ENCODE results near the gene CLPTM1L.
A peak's percentile ranks its signal among the peaks of the same experiment; 100 is the strongest.
"Not testable (repeated sequence)": the region's sequence is repeated elsewhere in the genome, so short reads cannot be mapped to it uniquely, and the experiment has no call there.

Gene CLPTM1L

DNA sequence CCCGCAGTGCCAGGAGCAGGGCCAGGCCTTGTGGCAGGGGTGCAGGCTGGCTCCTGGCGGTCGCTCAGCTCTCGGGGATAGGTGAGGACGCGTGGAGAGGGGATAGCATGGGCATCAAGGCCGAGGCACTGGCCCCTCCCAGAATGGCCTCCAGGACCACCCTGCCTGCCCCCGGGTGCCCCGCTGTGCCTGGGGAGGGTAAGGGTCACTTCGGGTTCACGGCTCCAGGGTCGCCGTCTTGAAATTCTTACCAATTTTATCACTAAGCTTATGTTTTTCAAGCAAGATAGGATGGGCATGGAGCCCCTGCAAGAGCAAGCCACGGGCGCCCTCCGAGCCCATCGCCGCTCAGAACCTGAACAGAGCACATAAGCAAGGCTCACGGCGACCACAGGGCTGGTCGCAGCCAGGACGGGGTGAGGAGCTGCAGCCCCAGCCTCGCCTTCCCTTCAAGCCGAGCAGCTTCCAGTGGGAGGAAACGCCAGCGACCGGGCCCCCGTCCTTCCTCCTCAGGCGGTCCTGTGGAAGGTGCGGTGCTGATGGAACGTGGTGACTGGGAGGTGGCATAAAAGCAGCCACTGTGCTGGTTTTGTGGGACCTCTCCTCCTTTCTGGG lies 14.2 kb upstream of the CLPTM1L start:
- no peak for DNase-seq

DNA sequence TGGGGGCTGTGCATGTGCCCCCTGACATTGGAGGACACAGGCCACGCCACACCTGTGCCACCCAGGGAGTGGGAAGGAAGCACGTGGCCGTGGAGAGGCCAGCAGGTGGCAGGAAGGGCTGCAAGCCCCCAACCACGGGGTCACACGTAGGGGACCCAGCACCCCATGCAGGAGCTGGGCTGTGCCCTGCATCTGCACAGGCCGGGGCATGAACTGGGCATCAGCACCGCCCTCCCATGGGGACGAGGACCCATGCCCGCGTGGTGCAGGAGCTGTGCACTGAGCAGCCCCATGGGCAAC lies 13.8 kb upstream of the CLPTM1L start:
- no peak for DNase-seq

DNA sequence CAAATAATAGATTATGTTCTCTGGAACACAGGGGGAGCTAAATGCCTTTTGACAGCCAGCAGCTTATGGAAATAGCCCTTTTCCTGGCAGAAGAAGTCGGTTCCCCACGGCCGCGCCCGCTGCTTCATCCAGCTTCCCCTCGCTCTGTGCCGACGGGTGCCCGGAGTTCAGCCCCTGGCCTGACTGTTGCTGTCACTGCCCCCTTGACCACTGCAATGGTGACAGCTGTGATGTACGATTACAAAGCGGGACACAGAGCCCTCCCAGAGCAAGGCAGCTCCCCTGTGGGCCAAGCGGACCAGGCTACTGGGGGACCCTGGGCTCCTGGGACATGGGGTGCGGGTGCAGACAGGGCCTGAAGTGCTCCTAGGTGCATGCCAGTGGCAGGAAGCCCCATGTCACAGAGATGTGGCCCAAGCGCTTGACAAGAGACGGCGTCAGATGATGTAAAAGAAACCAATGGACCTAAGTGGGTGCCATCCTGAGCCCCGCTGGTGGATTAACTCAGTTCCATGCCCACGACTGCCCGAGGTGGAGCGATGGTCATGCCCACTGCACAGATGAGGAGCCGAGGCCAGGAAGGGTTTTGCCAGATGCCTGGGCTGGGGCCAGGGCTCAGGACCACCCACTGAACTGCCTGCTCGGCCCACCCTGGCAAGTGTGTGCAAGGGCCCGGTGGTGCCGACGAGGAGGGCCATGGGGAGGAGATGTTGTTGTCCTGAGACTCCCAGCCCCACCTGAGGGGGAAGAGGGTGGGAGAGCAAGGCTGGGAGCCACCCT lies 13.2 kb upstream of the CLPTM1L start:
- DNase-seq, result no peak

DNA sequence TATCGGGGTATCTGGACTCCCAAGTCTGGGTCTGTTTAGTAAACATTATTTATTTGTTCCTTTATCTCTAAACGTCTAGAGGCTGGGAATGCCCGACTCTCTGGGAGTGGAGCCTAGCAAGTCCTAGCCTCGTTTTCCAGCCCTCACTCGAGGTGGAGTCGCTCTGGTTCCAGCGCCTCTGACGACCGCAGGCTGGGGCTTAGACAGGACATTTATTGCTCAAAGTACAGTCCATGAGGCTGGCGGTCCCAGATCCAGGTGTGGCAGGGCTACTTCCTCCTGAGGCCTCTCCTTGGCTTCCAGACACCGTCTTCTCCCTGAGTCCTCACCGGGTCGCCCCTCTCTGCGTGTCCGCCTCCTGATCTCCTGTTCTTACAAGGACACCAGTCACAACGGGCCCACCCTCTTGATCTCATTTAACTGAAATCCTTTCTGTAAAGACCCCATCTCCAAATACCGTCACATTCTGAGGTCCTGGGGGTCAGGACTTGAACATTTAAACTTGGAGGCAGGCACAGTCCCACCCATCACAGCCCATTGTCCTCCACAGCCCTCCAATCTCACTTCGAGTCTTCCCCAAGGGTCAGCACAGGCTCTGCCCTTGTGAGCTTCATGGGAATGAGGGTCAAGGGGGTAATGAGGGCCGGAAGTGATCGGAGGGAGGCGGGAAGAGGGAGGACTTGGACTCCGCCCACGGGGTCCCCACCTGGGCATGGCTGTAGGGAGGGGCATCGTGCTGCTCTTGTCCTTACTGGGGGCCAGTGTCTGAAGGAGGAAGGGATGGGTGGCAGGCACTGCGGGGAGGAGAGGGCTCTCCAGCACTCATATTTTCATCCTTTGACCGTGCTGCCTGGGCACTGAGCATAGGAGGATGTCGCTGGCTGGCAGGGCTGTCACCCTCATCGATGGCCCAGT lies 12.2 kb upstream of the CLPTM1L start:
- no peak for DNase-seq

DNA sequence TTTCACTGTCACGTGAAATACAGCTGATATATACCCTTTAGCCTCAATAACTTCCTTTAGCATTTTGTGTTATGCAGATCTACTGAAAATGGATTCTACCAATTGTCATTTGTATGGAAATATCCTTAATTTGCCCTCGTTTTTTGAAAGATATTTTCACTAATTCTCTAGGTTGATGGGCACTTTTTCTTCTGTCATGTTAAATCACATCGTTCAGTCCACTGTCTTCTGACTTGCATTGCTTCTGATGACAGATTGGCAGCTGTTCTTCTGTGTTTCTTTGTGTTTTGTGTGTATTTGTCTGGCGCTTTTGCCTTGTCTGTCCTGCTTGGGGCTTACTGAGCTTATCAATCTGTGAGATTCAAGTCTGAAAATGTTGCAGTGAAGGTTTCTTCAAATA lies 9.7 kb upstream of the CLPTM1L start:
- no peak for DNase-seq

DNA sequence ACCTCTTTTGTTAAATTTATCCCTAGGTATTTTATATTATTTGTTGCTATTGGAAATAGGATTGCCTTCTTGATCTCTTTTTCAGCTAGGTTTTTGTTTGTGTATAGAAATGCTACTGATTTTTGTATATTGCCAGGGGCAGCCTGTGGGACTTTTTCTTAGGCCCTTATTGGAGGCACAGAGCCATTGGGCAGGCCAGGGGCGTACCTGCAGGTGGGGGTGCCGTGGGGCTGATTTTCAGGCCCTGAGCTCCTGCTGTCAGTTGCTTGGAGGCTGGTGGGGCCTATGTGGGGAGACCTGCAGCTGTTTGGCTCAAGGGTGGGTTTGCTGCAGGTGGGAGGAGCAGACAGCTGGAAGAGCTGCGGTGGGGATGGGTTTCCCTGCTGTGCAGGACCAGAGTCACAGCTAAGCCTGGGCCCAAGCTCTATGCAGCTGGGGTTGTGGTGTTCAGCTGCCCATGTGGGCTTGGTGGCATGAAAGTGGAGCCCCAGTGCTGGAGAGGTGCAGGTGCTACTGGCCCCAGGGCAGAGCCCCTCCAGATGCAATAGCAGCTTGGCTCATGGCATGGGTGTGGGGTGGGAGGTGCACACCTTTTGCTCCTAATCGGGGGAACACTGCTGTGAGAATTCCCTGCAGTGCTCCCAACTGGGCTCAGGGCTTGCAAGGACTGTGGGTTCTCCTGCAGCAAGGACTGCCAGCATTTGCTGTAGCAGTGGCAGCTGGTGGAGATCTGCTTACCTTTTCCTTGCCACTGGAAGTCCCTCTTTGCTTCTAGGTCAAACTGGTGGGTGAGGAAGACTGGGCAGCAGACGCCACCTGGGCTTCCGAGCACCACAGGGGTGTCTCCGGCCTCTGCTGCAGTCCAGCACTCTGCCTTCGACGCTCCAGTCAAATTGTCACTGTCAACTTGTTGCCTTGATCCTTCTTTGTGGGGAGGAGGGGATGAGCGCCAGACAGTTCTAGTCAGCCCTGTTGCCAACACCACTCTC lies 7.6 kb upstream of the CLPTM1L start:
- DNase-seq, result no peak

DNA sequence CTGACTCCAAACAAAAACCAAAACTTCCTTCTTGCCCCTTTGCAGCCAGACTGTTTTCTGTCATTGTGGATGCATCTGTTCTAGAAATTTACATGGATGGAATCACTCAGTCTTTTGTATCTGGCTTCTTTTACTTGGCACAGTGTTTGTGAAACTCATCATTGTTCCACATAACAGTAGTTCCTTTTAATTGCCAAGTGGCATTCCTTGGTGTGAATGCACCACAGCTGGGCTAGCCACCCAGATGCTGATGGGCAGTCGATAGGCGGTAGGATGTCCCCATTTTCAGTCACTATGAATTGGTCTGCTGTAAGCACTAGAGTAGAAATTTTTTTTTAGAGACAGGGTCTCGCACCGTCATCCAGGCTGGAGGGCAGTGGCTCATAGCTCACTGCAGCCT lies 6.3 kb upstream of the CLPTM1L start:
- no peak for DNase-seq

DNA sequence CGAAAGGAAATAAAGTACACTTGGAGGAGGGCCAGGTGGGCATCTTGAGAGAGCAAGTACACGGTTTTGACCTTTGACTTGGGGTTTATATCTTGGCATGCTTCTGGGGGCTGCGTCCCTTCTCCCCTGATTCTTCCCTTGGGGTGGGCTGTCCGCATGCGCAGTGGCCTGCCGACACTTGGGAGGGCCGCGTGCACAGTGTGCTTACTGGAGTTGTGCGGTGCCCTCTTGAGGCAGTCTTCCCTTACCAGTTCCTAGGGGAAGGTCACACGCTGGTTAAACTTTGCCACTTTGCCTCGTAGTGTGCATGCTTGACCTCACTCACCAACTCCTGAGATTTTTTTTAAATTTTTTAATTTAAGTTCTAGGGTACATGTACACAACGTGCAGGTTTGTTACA lies 4.3 kb upstream of the CLPTM1L start:
- peak; percentile 15 for DNase-seq

DNA sequence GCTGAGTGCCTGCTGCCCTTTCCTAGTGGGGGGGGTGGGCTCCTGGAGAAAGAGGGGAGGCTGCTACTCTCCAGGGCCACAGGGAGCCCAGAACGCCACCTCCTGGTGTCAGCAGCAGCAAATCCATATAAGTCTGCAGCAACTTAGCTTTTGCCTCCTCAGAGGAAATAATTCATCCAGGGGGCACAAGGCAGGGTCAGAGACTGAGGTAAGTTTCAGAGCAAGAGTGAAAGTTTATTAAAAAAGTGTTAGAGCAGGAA lies 4.0 kb upstream of the CLPTM1L start:
- DNase-seq, result peak; percentile 6

DNA sequence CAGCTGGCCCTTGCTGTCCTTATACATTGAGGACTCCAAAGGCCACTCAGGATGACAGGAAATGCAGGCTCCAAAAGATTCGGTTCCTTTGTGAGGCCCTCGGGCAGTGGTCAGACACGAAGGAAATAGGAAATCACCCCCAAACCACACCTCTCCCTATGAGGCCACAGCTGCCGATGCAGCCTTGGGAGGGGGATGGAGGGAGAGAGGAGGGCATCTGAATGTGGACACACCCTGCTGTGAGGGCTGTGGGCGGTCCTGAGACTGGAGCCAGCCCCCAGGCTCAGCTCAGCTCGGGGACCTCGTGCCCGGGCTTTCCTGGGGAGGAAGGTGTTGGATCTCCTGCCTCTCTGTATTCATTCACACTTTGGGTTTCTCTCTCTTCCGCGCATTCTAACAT lies 2.7 kb upstream of the CLPTM1L start:
- DNase-seq, result no peak

DNA sequence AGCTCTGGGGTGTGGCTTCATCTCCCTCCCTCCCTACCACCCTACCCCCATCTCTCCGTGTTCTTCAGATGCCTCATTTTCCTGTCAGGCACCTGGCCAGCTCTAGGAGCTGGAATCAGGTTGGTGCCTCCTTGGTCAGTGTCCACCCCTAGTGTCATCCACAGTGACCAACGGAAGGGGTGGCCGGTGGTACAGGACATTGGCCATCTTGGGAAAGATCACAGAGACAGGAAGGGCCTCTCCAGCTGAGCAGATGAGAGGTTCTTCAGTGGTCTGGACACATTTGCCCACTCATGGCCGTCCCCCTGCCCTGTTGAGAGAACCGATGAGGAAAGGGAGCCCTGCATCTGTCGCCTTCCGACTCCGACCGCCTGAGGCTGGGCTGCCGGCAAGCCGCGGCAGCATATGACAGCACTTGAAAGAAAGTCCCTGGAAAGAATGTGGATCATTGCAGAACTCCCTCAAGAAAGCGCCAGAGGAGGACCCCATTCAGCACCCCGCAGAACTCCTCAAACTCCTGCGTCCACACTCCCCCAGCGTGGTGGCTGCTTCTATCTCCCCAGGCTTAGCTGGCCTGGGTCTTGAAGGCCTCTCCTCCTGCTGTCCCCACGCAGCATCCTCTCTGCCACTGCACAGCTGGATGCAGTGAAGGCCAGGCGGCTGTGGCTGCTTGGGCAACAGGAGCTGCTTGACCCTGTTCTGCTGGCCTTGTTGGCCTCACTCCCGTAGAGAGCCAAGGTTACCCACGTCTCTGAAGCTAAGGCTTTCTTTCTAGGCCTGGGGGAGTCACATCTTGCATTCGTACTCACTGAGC lies 1.9 kb upstream of the CLPTM1L start:
- DNase-seq, result no peak

DNA sequence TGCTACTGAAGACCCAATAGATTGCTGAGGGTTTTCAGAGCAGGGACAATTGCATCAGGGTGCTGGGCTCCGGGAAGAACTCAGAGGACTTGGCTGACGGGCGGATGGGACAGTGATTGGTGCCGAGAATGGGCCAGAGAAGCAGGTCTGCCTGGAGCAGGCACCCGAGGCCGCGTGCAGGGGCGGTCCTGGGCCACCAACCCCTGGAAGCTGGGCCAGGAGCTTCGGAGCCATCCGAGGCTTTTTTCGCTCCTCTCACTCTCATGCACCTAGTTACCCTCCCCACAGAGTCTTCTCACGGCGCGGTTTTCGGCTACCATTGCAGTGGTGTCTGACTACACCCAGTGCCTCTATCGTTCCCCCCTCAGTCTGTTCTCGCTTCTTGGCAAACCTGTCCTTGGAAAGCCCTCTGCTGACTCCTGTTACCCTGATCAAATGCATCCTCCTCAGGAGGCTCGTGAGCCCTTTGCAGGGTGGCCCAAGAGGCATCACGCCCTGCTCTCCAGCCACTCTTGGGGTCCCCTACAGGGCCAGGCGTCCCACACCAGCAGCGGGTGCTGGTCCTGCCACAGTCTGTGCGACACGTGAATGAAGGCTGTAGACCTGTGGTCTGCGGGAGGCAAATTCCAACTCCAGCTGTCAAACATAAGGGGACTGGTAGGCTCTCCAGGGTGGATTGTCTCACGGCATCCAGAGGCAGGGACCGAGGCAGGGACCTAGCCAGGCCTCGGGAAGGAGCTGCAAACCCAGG lies 1.2 kb upstream of the CLPTM1L start:
- no peak for DNase-seq

DNA sequence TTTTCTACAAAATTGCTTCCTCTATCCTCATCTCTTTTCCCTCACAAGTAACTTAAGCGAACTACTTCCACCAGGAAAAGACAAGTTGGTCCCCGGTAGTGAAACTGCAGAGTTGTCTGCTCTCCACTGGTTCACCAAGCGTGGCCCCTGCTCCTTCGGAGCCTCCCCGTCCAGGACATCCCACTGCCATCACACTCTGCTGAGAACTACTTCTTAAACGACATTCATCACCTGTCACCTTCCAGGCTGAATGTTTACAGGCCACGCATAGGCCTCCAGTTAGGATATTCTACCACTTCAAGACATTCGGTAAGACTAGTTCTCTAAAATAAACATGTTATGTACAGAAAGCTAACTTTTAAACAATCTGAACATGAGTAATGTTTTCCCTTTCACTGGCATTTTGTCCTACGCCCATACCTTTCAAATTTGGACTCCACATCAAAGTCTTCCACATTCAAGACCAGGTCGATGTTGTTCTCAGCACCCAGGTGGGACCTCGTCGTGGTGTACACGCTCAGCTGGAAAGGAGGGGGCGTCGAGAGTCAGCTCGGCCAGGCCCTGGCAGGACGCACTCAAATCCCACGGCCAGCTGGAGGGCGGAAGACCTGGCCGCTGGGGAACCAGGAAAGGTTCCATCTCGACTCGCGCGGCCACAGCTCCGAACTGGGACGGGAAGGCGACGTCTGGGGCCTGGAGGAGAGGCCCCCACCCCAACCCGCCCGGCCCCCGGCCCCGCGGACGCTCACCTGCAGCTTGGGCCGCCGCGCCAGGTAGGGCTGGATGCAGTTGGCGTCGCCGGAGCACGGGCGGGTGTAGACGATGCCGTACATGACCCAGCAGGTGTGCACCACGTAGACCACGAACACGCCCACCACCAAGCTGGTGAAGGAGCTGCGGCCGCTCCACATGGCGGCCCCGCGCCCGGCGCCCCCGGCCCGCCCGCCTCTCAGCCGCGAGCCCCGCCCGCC lies 683 bp downstream of the CLPTM1L start:
- DNase-seq, result no peak

DNA sequence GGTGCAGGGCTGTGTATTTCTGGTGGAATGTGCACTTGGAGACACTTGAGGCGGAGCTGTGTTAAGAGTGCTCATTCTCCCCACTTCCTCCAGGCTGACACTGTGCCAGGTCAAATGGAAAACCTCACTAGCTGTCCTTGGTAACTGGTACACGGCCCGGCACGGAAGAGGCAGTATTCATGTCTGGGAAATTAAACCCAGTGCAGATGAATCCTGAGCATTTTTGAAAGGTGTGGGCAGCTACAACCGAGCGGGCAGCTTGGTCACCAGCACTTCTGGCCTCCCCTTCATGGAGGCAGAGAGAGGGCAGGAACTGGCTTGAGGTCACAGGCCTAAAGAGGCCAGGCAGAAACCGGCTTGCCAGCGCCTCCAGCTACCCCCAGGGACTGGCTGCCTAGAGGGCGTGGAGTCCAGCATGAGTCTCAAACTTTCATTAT lies 1.6 kb downstream of the CLPTM1L start:
- DNase-seq, result no peak

DNA sequence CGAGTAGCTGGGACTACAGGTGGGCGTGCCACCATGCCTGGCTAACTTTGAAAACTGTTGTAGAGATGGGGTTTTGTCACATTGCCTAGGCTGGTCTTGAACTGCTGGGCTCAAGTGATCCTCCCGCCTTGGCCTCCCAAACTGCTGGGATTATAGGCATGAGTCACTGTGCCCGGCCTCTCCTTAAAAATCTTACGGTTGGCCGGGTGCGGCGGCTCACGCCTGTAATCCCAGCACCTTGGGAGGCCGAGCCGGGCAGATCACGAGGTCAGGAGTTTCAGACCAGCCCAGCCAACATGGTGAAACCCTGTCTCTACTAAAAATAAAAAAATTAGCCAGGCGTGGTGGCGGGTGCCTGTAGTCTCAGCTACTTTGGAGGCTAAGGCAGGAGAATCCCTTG lies 2.2 kb downstream of the CLPTM1L start:
- DNase-seq, result not testable (repeated sequence)

DNA sequence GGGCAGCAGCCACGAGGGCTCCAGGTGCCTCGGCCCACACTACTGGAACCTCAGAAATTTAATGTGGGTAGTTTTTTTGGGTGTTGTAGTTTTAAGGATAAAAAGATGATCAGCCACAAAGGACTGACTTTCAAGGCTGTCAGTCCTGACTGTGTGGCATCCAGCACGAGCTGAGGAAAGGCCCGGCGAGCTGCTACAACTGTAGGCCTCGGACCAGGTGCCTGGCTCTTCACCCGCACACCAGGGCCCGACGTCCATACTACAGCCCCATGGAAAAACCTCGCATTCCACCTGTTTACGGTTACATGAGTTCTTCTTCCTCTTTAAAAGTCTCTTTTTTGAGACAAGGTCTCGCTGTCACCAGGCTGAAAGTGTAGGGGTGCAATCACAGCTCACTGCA lies 2.6 kb downstream of the CLPTM1L start:
- DNase-seq, result no peak

DNA sequence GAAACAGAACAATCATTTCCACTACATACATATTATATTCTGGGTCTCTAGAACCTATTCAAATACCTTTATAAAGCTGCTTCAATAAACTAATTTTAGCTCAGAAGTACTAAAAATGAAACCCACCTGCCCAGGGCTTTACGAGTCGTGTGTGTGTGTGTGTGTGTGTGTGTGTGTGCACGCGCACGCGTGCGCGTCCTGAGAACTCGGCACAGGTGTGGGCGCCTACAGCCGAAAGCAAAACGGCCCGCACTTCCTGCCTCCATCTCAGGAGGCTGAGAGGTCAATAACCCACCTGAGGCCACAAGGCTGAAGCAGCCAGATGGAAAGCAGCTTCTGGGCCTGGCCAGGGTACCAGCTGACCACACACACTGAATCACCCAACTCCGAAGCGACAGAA lies 3.0 kb downstream of the CLPTM1L start:
- DNase-seq, result no peak

DNA sequence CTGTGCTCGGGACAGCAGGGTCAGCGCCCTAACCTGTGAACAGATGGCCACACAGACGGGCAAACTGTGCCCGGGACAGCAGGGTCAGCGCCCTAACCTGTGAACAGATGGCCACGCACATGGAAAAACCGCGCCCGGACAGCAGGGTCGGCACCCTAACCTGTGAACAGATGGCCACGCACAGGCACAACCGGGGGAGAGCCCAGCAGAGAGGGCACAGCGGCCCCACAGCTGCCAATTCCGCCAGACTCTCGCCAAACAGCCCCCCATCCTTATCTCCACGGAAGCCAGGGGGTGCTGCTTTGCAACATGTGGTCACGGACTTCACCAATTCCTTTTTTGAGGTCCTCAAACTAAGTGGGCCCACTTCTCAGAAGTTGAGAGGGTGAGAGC lies 5.1 kb downstream of the CLPTM1L start:
- not testable (repeated sequence) for DNase-seq

DNA sequence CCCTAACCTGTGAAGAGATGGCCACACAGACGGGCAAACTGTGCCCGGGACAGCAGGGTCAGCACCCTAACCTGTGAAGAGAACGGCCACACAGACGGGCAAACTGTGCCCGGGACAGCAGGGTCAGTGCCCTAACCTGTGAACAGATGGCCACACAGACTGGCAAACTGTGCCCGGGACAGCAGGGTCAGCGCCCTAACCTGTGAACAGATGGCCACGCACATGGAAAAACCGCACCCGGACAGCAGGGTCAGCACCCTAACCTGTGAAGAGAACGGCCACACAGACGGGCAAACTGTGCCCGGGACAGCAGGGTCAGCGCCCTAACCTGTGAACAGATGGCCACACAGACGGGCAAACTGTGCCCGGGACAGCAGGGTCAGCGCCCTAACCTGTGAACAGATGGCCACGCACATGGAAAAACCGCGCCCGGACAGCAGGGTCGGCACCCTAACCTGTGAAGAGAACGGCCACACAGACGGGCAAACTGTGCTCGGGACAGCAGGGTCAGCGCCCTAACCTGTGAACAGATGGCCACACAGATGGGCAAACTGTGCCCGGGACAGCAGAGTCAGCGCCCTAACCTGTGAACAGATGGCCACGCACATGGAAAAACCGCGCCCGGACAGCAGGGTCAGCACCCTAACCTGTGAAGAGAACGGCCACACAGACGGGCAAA lies 5.6 kb downstream of the CLPTM1L start:
- DNase-seq, result not testable (repeated sequence)

Measured in NCI-H1092 treated with DMSO at 0.1 percent for 48 hours (cell line).